ENCODE results near the gene CAMKV.
A peak's percentile ranks its signal among the peaks of the same experiment; 100 is the strongest.

The CAMKV gene

DNA sequence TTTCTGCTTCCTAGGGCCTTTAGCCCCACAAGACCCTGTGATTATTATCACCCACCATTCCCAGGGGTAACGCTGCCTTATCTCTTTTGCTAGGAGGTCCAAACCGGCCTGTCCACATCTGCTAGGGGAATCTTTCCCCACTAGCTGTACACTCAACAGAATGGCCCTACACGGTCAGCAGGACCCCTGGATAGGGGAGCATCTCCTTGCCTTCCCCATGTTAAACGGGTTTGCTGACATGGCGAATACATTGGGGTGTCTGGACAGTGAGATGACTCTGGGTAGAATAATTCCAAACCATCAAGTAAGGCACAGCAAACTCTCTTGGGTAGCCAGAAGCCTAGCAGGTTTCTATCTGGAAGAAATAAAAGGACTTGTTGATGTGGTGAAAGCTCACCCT lies 14.0 kb downstream of the CAMKV start:
- TF ChIP-seq, protein P1, sequence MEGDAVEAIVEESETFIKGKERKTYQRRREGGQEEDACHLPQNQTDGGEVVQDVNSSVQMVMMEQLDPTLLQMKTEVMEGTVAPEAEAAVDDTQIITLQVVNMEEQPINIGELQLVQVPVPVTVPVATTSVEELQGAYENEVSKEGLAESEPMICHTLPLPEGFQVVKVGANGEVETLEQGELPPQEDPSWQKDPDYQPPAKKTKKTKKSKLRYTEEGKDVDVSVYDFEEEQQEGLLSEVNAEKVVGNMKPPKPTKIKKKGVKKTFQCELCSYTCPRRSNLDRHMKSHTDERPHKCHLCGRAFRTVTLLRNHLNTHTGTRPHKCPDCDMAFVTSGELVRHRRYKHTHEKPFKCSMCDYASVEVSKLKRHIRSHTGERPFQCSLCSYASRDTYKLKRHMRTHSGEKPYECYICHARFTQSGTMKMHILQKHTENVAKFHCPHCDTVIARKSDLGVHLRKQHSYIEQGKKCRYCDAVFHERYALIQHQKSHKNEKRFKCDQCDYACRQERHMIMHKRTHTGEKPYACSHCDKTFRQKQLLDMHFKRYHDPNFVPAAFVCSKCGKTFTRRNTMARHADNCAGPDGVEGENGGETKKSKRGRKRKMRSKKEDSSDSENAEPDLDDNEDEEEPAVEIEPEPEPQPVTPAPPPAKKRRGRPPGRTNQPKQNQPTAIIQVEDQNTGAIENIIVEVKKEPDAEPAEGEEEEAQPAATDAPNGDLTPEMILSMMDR (IDR thresholded peaks at IDR 0.05; ENCODE audit: insufficient read depth, low read length): no peak
- TF ChIP-seq SPI1 (IDR thresholded peaks at IDR 0.05; ENCODE audit: borderline replicate concordance, low read depth): no peak
- TF ChIP-seq POLR2AphosphoS5 (IDR thresholded peaks at IDR 0.05; ENCODE audit: low read depth): no peak
- DNase-seq (ENCODE audit: low read depth in 1 of 2, low spot score in 1 of 2): no peak
- Histone ChIP-seq H3K27ac (replicated peaks) (no peak overlapping the region; the same call in 1 of the 2 replicates), H3K4me3 (replicated peaks; ENCODE audit: insufficient read depth, low read length) (peak overlapping the region; percentile 91), H3K27me3 (ENCODE audit: insufficient read depth, poor library complexity, severe bottlenecking) (no peaks in the 10 kb centered on the region)

GRCh38 chr3:49845694-49846093 lies 24.0 kb downstream of the CAMKV start:
- DNase-seq (ENCODE audit: low read depth in 1 of 2, low spot score in 1 of 2): no peak
- Histone ChIP-seq H3K27me3 (ENCODE audit: insufficient read depth, poor library complexity, severe bottlenecking) (no peaks in the 10 kb centered on the region), H3K27ac (replicated peaks) (no peak overlapping the region), H3K4me3 (replicated peaks; ENCODE audit: insufficient read depth, low read length) (no peak overlapping the region)
- TF ChIP-seq GABPA (IDR thresholded peaks at IDR 0.05; ENCODE audit: low read depth) (no peak), POLR2AphosphoS5 (IDR thresholded peaks at IDR 0.05; ENCODE audit: low read depth) (no peak), SPI1 (IDR thresholded peaks at IDR 0.05; ENCODE audit: borderline replicate concordance, low read depth) (no peak)
- TF ChIP-seq, protein P2, sequence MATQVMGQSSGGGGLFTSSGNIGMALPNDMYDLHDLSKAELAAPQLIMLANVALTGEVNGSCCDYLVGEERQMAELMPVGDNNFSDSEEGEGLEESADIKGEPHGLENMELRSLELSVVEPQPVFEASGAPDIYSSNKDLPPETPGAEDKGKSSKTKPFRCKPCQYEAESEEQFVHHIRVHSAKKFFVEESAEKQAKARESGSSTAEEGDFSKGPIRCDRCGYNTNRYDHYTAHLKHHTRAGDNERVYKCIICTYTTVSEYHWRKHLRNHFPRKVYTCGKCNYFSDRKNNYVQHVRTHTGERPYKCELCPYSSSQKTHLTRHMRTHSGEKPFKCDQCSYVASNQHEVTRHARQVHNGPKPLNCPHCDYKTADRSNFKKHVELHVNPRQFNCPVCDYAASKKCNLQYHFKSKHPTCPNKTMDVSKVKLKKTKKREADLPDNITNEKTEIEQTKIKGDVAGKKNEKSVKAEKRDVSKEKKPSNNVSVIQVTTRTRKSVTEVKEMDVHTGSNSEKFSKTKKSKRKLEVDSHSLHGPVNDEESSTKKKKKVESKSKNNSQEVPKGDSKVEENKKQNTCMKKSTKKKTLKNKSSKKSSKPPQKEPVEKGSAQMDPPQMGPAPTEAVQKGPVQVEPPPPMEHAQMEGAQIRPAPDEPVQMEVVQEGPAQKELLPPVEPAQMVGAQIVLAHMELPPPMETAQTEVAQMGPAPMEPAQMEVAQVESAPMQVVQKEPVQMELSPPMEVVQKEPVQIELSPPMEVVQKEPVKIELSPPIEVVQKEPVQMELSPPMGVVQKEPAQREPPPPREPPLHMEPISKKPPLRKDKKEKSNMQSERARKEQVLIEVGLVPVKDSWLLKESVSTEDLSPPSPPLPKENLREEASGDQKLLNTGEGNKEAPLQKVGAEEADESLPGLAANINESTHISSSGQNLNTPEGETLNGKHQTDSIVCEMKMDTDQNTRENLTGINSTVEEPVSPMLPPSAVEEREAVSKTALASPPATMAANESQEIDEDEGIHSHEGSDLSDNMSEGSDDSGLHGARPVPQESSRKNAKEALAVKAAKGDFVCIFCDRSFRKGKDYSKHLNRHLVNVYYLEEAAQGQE (IDR thresholded peaks at IDR 0.05; ENCODE audit: insufficient replicate concordance, low read depth): no peak
- TF ChIP-seq, protein P1 (IDR thresholded peaks at IDR 0.05; ENCODE audit: insufficient read depth, low read length): no peak

DNA sequence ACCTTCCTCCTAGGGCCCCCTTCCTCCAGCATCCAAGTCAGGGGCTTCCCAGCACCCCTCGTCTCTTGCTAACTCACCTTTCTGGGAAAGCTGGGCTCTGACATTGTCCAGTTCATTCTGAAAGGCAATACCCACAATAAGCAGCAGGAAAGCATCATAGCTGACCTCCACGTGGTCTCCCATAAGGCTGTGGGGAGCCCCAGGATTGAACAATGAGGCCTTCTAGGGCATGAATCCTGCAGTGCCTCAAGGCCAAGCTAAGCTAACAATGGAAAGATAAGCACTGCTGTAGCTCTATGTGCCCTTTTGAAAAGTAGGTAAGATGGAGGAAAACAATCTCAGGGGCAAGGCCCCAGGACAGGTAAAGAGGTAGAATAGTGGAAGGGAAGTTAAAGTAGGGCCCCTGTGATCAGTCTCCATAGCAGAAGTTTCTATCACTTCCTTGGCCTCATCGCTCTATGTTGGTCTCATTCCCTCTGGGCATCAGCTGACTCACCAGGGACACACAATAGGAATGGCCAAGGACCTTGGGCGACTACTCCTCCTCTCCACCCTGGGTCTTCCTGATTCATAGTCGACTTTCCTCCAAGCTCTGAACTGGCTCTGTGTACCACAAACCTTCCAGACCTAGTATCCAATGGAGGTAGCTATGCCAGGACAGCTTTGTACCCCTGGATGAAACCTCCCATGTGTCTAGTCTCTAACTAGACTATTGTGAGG lies 25.1 kb downstream of the CAMKV start:
- Histone ChIP-seq H3K4me3 (replicated peaks; ENCODE audit: insufficient read depth, low read length) (no peak overlapping the region), H3K27me3 (ENCODE audit: insufficient read depth, poor library complexity, severe bottlenecking) (no peaks in the 10 kb centered on the region), H3K27ac (replicated peaks) (no peak overlapping the region)
- no peak for DNase-seq (ENCODE audit: low read depth in 1 of 2, low spot score in 1 of 2)
- TF ChIP-seq, protein P2 (IDR thresholded peaks at IDR 0.05; ENCODE audit: insufficient replicate concordance, low read depth): no peak
- TF ChIP-seq POLR2AphosphoS5 (IDR thresholded peaks at IDR 0.05; ENCODE audit: low read depth): no peak
- no peak for TF ChIP-seq SPI1 (IDR thresholded peaks at IDR 0.05; ENCODE audit: borderline replicate concordance, low read depth)
- TF ChIP-seq GABPA (IDR thresholded peaks at IDR 0.05; ENCODE audit: low read depth): no peak
- TF ChIP-seq, protein P1 (IDR thresholded peaks at IDR 0.05; ENCODE audit: insufficient read depth, low read length): no peak
